Astrocyte (in vitro differentiated cells and primary cell): Measurements from ENCODE around the gene SCLT1. TPM values are rescaled to one million over a fixed set of nuclear protein-coding genes. Genes with fewer than 3 reads are reported as not detected.

ENCODE experiments used
- DNase-seq: peaks from one replicate; pipeline ENCODE4 v3.0.0-alpha.2; 2010; ENCODE audit warnings: low read depth
- FAIRE-seq: peaks from 2 replicates; lab custom pipeline; 2011; peaks lifted over from hg19 to GRCh38; lab: Jason Lieb, UNC
- H2AFZ ChIP-seq: 2 replicates; pipeline ENCODE4 v1.6.0; 2012; ENCODE audit warnings: low read depth, low read length, inconsistent platforms
- H3K27ac ChIP-seq: 2 replicates; pipeline ENCODE4 v1.5.1; 2011; ENCODE audit warnings: low read depth, low read length, inconsistent platforms
- H3K27me3 ChIP-seq: 2 replicates; pipeline ENCODE4 v1.6.0; 2011; ENCODE audit warnings: low read length, inconsistent platforms; ENCODE audit not compliant: insufficient read depth
- H3K36me3 ChIP-seq: 2 replicates; pipeline ENCODE4 v1.5.1; 2011; ENCODE audit warnings: low read length, inconsistent platforms; ENCODE audit not compliant: insufficient read depth
- H3K4me1 ChIP-seq: 2 replicates; pipeline ENCODE4 v1.5.1; 2011; ENCODE audit warnings: low read length, inconsistent platforms; ENCODE audit not compliant: insufficient read depth
- H3K4me2 ChIP-seq: 2 replicates; pipeline ENCODE4 v1.6.0; 2012; ENCODE audit warnings: low read length, inconsistent platforms
- H3K4me3 ChIP-seq: 2 replicates; pipeline ENCODE4 v1.5.1; 2011; ENCODE audit warnings: low read depth, mild to moderate bottlenecking, low read length, inconsistent platforms; ENCODE audit not compliant: insufficient read depth
- H3K79me2 ChIP-seq: 2 replicates; pipeline ENCODE4 v1.6.0; 2012; ENCODE audit warnings: mild to moderate bottlenecking, low read length, inconsistent platforms; ENCODE audit not compliant: insufficient read depth
- H3K9ac ChIP-seq: 2 replicates; pipeline ENCODE4 v1.6.0; 2012; ENCODE audit warnings: mild to moderate bottlenecking, low read length, inconsistent platforms
- H3K9me3 ChIP-seq: 2 replicates; pipeline ENCODE4 v1.5.1; 2012; ENCODE audit warnings: low read depth, mild to moderate bottlenecking, low read length, inconsistent platforms; ENCODE audit not compliant: insufficient read depth
- H4K20me1 ChIP-seq: 2 replicates; pipeline ENCODE4 v1.6.0; 2012; ENCODE audit warnings: low read length, inconsistent platforms; ENCODE audit not compliant: insufficient read depth
- H3K27ac Mint-ChIP-seq: one replicate; pipeline ENCODE4 v1.8.0; 2021; ENCODE audit warnings: mild to moderate bottlenecking, mixed read lengths; ENCODE audit not compliant: unreplicated experiment
- H3K27me3 Mint-ChIP-seq: one replicate; pipeline ENCODE4 v1.8.0; 2021; ENCODE audit warnings: low read depth, mixed read lengths; ENCODE audit not compliant: unreplicated experiment
- H3K36me3 Mint-ChIP-seq: one replicate; pipeline ENCODE4 v1.8.0; 2021; ENCODE audit warnings: low read depth, mixed read lengths; ENCODE audit not compliant: unreplicated experiment
- H3K4me1 Mint-ChIP-seq: one replicate; pipeline ENCODE4 v1.8.0; 2021; ENCODE audit warnings: low read depth, mixed read lengths; ENCODE audit not compliant: unreplicated experiment
- H3K4me3 Mint-ChIP-seq: one replicate; pipeline ENCODE4 v1.8.0; 2021; ENCODE audit warnings: mild to moderate bottlenecking, moderate library complexity, mixed read lengths; ENCODE audit not compliant: unreplicated experiment
- H3K9me3 Mint-ChIP-seq: one replicate; pipeline ENCODE4 v1.8.0; 2021; ENCODE audit warnings: mild to moderate bottlenecking, mixed read lengths; ENCODE audit not compliant: unreplicated experiment
- CTCF ChIP-seq: IDR thresholded peaks from 2 replicates; pipeline ENCODE4 v1.5.1; 2011; ENCODE audit warnings: low read depth, mild to moderate bottlenecking, inconsistent platforms, low read length, moderate library complexity; ENCODE audit not compliant: insufficient read depth
- EZH2 ChIP-seq: IDR thresholded peaks from 2 replicates; pipeline ENCODE4 v1.6.1; 2012; ENCODE audit warnings: mild to moderate bottlenecking, low read length, inconsistent platforms; ENCODE audit not compliant: insufficient read depth
- total RNA-seq: library from RNA; stranded (reverse); gene quantifications from 2 replicates; pipeline ENCODE4 v1.2.1, GENCODE V29; 2021

The SCLT1 gene
- total RNA-seq, 1 donor from 2014 or later: 11.3 TPM

- H3K9me3 ChIP-seq: peaks cover 7% of the 10 kb centered on the region
- no peak overlapping the region for H3K4me2 ChIP-seq
- H3K36me3 Mint-ChIP-seq: peaks cover 38% of the 10 kb centered on the region
- H3K27ac ChIP-seq: no peak overlapping the region
- H3K4me1 ChIP-seq: no peaks in the 10 kb centered on the region
- peaks cover 30% of the 10 kb centered on the region for H3K9me3 Mint-ChIP-seq
- no peaks in the 10 kb centered on the region for H3K4me1 Mint-ChIP-seq
- TF ChIP-seq EZH2 (no peak), CTCF (no peak)
- peak; percentile 73 for DNase-seq
- no peaks in the 10 kb centered on the region for H3K27me3 Mint-ChIP-seq
- no peak overlapping the region for H3K27ac Mint-ChIP-seq
- H3K4me3 Mint-ChIP-seq: no peak overlapping the region
- no peaks in the 10 kb centered on the region for H4K20me1 ChIP-seq
- peaks cover 4% of the 10 kb centered on the region for H3K79me2 ChIP-seq
- no peaks in the 10 kb centered on the region for H3K27me3 ChIP-seq
- H2AFZ ChIP-seq: no peak overlapping the region
- H3K4me3 ChIP-seq: no peak overlapping the region
- no peak overlapping the region for H3K9ac ChIP-seq
- FAIRE-seq: no peak
- peaks cover 3% of the 10 kb centered on the region for H3K36me3 ChIP-seq
These were observed 28.6 kb downstream of the SCLT1 start for GRCh38 chr4:129064717-129065116.

- Histone ChIP-seq H3K79me2 (peaks cover 4% of the 10 kb centered on the region), H4K20me1 (no peaks in the 10 kb centered on the region), H3K27me3 (no peaks in the 10 kb centered on the region), H3K4me2 (no peak overlapping the region), H3K4me3 (no peak overlapping the region), H3K9me3 (peaks cover 7% of the 10 kb centered on the region), H2AFZ (no peak overlapping the region), H3K4me1 (no peaks in the 10 kb centered on the region), H3K27ac (no peak overlapping the region), H3K9ac (no peak overlapping the region), H3K36me3 (peaks cover 3% of the 10 kb centered on the region)
- Mint-ChIP-seq H3K27ac (no peak overlapping the region), H3K4me3 (no peak overlapping the region), H3K36me3 (peaks cover 46% of the 10 kb centered on the region), H3K4me1 (no peaks in the 10 kb centered on the region), H3K27me3 (no peaks in the 10 kb centered on the region), H3K9me3 (peaks cover 33% of the 10 kb centered on the region)
- TF ChIP-seq CTCF: no peak
- TF ChIP-seq EZH2: no peak
- FAIRE-seq: no peak
- DNase-seq: no peak
These were observed 29.7 kb downstream of the SCLT1 start for GRCh38 chr4:129063640-129064039.

DNA sequence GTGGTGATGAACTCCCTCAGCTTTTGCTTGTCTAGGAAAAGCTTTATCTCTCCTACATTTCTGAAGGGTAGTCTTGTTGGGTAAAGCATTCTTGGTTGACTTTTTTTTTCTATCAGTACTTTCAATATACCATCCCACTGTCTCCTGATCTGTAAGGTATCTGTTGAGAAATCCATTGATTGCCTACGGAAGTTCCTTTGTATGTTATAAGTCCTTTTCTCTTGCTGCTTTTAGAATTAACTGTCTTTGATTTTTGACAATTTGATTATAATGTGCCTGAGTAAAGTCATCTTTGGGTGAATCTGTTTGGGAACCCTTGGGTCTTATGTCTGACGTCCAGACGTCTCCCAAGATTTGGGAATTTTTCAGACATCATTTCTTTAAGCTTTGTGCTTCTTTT, 30.8 kb downstream of the SCLT1 start:
- Histone ChIP-seq H3K4me3 (no peak overlapping the region), H3K79me2 (peaks cover 4% of the 10 kb centered on the region), H3K27me3 (no peaks in the 10 kb centered on the region), H3K36me3 (peaks cover 3% of the 10 kb centered on the region), H3K4me2 (no peak overlapping the region), H4K20me1 (no peaks in the 10 kb centered on the region), H3K9ac (no peak overlapping the region), H3K27ac (no peak overlapping the region), H3K9me3 (peaks cover 7% of the 10 kb centered on the region), H2AFZ (no peak overlapping the region), H3K4me1 (no peaks in the 10 kb centered on the region)
- H3K4me1 Mint-ChIP-seq: no peaks in the 10 kb centered on the region
- peaks cover 34% of the 10 kb centered on the region for H3K9me3 Mint-ChIP-seq
- no peak overlapping the region for H3K27ac Mint-ChIP-seq
- no peak for TF ChIP-seq EZH2
- no peak for TF ChIP-seq CTCF
- no peaks in the 10 kb centered on the region for H3K27me3 Mint-ChIP-seq
- no peak for FAIRE-seq
- H3K4me3 Mint-ChIP-seq: no peak overlapping the region
- peaks cover 48% of the 10 kb centered on the region for H3K36me3 Mint-ChIP-seq
- DNase-seq: no peak
